H1 (cell line): Measurements from ENCODE around the gene POLR1H.

Experiments used
- CTCF ChIP-seq, 3 experiments: IDR thresholded peaks; 1 replicate in 2 of 3; 2 replicates in 1 of 3; pipeline versions ENCODE4 v1.5.1 to v1.6.1; 2011; ENCODE audit warnings: low read length in 3 of 3, mild to moderate bottlenecking in 3 of 3, inconsistent platforms in 2 of 3, low read depth in 1 of 3, moderate library complexity in 1 of 3; ENCODE audit not compliant: insufficient read depth in 1 of 3; ENCODE audit errors: control extremely low read depth in 1 of 3
- JUND ChIP-seq: IDR thresholded peaks from 2 replicates; pipeline ENCODE4 v1.6.1; 2011; ENCODE audit warnings: mild to moderate bottlenecking, improper control_type of control experiment, low read length
- MAFK ChIP-seq: IDR thresholded peaks from 2 replicates; pipeline ENCODE4 v1.6.1; 2012; ENCODE audit warnings: low read depth, mild to moderate bottlenecking, improper control_type of control experiment, low read length
- POLR2AphosphoS5 ChIP-seq: IDR thresholded peaks from 2 replicates; pipeline ENCODE4 v1.6.1; 2011; ENCODE audit warnings: low read depth, low read length
- SIN3A ChIP-seq, 2 experiments: IDR thresholded peaks in 1 of 2; conservative IDR thresholded peaks in 1 of 2; 2 replicates each; pipeline ENCODE4 v1.6.1; 2011 to 2012; ENCODE audit warnings: low read length in 2 of 2, improper control_type of control experiment in 1 of 2, low read depth in 1 of 2, mild to moderate bottlenecking in 1 of 2
- SIRT6 ChIP-seq: IDR thresholded peaks from one replicate; pipeline ENCODE4 v1.7.1; 2012; ENCODE audit warnings: low read length, inconsistent platforms
- SP1 ChIP-seq: IDR thresholded peaks from 2 replicates; pipeline ENCODE4 v1.6.1; 2011; ENCODE audit warnings: low read depth, low read length
- TAF1 ChIP-seq: IDR thresholded peaks from 2 replicates; pipeline ENCODE4 v1.6.1; 2011; ENCODE audit warnings: mild to moderate bottlenecking, low read depth, low read length
- TCF12 ChIP-seq: IDR thresholded peaks from 2 replicates; pipeline ENCODE4 v1.6.1; 2011; ENCODE audit warnings: low read depth, mild to moderate bottlenecking, low read length

GRCh38 chr6:30060606-30061091 is 416 bp upstream of the POLR1H start:
- TF ChIP-seq CTCF (IDR thresholded peaks at IDR 0.05; ENCODE audit: control extremely low read depth in 1 of 3, insufficient read depth in 1 of 3, low read depth in 1 of 3, low read length in 3 of 3) (no peak), JUND (no peak), TAF1 (no peak), SP1 (no peak), SIRT6 (no peak), SIN3A (conservative IDR thresholded peaks at IDR 0.05 in 1 of 2, IDR thresholded peaks at IDR 0.05 in 1 of 2; ENCODE audit: low read depth in 1 of 2, low read length in 2 of 2) (no peak), POLR2AphosphoS5 (no peak), TCF12 (no peak), MAFK (no peak)
